Vagina (tissue), 2 donors: ENCODE results near the gene IL13RA1.

Experiments used
- CTCF ChIP-seq, 3 experiments: fragments of 450-650 bp in 2 of 3; fragments of 200-600 bp in 1 of 3; sonication (generic) in 1 of 3; IDR thresholded peaks; one replicate each; pipeline ENCODE4 v1.5.1; 2017 to 2019; ENCODE audit warnings: antibody characterized with exemption in 3 of 3, mild to moderate bottlenecking in 2 of 3, moderate library complexity in 2 of 3
- POLR2A ChIP-seq, 2 donors: fragments of 450-650 bp; IDR thresholded peaks; one replicate each; pipeline ENCODE4 v1.6.1; 2017; ENCODE audit warnings: antibody characterized with exemption in 2 of 2, mild to moderate bottlenecking in 2 of 2, moderate library complexity in 2 of 2
- POLR2AphosphoS5 ChIP-seq, 2 donors: sonication (generic); formaldehyde crosslinking; IDR thresholded peaks; one replicate each; pipeline ENCODE4 v1.9.0; 2017; ENCODE audit warnings: antibody characterized with exemption in 2 of 2, mild to moderate bottlenecking in 2 of 2, low read depth in 1 of 2; ENCODE audit not compliant: insufficient read depth in 1 of 2

GRCh38 chrX:118761939-118762707, 34.7 kb downstream of the IL13RA1 start:
- TF ChIP-seq CTCF (IDR thresholded peaks at IDR 0.05) (no peak), POLR2AphosphoS5 (IDR thresholded peaks at IDR 0.05; ENCODE audit: insufficient read depth in 1 of 2, low read depth in 1 of 2) (no peak), POLR2A (IDR thresholded peaks at IDR 0.05) (no peak)
